GM12892 (cell line): Measurements from ENCODE around the gene BFSP2.

ENCODE experiments used
- POLR2A ChIP-seq: IDR thresholded peaks from 2 replicates; pipeline ENCODE4 v1.6.1; 2011; ENCODE audit warnings: low read depth, low read length, control low read depth
- POLR2AphosphoS5 ChIP-seq: IDR thresholded peaks from 2 replicates; pipeline ENCODE4 v1.6.1; 2011; ENCODE audit warnings: low read depth, low read length, control low read depth
- TAF1 ChIP-seq: IDR thresholded peaks from 2 replicates; pipeline ENCODE4 v1.6.1; 2011; ENCODE audit warnings: low read depth, mild to moderate bottlenecking, control low read depth, low read length, borderline replicate concordance

DNA sequence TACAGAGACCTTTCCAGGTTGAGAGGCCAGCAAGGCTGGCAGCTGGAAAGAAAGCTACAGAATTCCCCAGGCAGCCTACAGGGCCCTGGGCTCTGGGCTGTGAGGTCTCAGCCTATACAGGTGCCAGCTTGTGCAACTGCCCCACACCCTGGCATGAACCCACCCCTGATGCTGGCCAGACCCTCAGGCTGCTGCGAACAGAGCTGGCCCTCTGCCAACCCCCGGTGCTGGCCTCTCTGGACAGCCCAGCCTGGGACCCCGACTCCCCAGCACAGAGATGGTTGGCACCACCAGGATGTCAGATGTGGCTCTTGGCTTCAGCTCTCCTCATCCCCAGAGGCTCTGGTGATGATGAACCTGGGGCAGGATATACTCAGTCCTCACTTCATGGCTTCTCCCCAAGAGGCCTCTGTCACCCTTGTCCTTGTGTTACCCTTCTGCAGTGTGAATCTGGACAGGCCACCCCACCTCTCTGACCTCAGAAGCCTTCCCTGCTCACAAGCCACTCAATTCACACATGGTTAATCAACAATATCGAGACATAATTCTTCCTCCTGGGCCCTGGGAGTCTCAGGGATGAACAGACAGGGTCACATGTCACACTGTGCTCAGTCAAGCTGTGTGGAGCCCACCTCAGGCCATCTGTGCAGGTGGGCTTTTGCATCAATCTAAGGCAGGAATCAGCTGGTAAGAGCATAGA lies 11.0 kb upstream of the BFSP2 start:
- TF ChIP-seq POLR2AphosphoS5, result no peak
- TF ChIP-seq POLR2A, result no peak
- no peak for TF ChIP-seq TAF1
